NOMO-1 treated with dmso at 0.1 percent for 144 hours (cell line): ENCODE results near the gene RAB33A.

Experiments
- DNase-seq: peaks from one replicate; lab custom pipeline; 2025; ENCODE audit not compliant: unreplicated experiment; lab: John Stamatoyannopoulos, UW

Gene RAB33A

DNA sequence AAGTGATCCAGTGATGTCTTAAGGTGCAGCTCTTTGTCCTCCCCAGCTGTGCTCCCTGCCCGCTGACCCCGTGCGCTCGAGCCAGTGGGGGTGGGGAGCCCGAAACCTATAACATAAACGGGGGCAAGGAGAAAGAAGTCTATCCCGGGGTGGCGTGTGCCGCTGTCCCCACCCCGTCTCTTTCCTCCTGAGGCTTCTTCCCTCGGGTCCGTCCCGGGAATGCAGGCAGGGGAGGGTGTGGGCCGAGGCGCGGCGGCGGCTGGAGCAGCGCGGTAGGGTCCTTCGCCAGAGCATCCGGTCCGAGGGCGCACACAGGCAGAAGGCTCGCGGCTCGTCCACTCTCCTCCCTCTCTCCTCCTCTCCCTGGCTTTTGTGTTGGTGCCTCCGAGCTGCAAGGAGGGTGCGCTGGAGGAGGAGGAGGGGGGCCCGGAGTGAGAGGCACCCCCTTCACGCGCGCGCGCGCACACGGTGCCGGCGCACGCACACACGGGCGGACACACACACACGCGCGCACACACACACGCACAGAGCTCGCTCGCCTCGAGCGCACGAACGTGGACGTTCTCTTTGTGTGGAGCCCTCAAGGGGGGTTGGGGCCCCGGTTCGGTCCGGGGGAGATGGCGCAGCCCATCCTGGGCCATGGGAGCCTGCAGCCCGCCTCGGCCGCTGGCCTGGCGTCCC is at the start of gene RAB33A:
Gene RAB33A (plus strand): TSS at position 517 of the 681 bp plus-strand sequence. CDS start 101 bp downstream, at position 618.
- no peak for DNase-seq

DNA sequence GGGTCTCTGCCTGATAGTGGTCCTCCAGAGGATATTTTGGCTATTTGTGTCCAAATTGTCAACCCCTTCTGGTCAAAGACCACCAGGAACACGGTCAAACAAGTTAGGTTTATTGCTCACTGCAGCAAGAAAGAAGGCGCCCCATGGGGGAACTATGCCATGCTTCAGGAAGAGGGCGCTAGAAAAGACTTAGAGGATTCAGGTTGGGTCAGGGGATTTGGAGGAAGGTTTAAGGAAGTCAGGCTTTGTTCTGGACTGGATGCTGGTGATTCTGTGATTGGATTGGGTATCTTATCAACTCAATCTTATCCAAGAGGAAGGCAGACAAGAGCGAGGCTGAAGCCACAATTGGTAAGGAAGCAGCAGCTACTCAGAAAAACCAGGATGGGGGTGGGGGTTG is 47.2 kb upstream of the RAB33A start:
- no peak for DNase-seq

DNA sequence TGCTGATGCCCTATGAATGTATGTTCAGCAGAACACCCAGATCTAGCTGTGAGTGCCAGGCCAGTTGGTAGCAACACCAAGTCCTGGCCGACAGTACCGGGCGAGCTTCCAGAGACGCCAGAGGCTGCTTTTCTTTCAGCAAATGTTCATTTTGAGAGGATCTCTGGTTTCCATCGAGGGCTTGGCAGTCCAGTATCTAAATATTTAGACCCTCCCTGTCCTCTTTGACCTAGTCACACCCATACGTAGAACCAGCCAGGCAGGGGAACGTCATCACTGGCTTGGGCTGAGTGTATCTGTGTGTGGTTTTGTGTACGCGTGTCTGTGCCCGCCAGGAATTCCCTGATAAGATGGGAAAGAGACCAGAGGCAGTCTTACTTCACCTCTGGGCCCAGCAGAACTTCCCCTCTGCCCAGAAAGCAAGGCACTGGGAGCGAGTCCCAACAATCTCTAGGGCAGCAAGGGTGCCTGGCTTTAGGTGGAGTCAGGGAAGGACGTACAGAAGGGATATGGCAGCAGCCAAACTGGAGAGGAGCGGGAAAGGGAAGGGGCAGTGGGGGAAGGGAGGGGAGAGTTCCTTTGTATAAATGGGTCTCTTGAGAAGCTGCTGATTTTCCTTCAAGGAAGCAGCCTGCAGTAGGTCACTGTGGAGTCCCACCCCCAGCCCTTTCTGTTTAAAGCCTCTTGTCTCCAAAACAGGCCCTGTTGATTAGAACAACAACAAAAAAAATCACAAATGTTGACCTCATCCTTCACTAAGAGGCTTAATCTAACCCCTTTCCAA is 46.5 kb upstream of the RAB33A start:
- DNase-seq: no peak

DNA sequence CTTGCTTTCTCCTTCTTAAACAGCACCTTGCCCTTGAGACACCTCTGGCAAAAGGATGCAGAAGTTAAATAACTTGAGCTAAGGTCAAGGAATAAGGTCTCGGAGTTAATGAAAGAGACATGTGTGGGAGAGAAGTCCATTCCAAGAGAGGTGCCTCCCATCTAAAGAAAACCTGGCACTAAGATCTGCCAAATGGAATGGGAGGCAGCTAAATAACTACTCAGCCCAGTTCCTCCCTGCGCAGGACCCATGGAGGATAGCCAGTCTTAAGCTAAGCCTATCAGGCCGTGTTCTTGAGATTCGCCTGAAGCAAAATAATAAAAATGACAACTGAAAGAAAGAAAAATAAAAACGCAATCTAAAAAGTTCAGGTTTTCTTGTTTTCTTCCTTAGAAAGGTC is 40.8 kb upstream of the RAB33A start:
- DNase-seq: no peak

DNA sequence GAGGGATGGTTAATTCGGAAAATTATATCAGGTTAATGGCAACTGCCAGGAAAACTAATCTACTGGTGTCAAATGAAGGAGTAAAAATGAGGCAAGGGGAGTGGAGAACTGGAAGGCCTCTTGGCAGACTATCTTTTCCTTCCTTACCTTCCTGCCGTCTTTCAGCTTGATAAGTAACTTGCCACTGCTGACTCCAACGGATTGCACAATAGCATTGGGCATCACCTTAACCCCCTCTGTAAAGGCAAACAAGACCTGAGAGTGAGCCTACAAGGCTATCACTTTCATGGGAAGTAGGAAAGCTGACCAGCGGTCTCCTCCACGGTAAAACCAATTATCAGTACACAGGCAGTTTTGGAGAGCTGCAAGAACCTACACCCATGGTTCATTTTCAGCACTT is 35.3 kb upstream of the RAB33A start:
- no peak for DNase-seq

DNA sequence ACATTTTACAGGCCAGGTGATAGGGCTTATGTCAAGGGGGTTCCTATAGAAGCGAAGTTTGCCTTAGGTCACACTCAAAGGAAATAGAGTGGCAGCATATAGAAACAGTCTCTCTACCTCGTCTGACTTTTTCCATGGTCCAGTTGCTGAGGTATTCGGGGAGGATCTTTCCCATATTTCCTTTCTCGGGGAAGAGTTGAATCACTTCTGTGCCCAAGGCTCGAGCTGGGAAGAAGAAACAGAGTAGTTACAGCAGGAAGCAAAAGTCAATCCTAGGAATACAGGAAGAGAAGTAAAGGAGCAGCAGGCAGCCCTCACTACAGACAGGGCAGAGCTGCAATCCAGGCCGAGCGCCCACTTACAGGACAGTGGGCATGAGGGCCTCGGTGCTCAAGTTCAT is 34.8 kb upstream of the RAB33A start:
- no peak for DNase-seq

DNA sequence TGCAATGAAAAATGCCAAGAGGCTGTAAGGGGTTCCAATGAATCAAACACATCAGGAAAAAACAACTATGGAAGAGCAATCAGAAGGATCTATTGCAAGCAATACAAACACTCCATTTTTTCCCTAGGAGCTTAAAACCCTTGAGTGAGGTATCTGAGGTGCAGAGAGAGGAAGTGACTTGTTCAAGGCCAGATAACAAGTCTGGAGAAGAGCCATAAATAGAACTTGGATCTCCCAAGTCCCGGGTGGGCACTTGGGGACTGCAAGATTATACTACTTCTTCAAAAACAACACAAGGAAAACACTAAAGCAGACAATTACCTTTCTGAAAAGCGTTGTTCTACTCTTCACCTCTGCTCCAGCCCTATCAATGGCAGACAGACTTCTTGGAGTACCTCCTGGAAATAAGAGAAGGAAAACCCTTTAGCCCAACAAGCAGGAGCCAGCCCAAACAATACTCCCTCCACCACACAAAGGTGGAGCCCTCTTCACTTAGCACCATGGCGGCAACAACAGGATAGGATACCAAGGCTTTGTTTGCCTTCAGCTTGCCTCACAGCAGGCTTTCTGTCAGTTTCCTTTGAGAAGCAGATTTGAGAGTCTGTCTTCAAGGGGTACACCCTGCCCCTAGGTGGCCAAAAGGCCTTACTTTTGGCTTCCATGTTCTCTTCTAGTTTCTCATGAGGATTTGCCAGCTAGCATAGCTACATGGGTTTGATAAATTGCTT is 32.1 kb upstream of the RAB33A start:
- DNase-seq: no peak

DNA sequence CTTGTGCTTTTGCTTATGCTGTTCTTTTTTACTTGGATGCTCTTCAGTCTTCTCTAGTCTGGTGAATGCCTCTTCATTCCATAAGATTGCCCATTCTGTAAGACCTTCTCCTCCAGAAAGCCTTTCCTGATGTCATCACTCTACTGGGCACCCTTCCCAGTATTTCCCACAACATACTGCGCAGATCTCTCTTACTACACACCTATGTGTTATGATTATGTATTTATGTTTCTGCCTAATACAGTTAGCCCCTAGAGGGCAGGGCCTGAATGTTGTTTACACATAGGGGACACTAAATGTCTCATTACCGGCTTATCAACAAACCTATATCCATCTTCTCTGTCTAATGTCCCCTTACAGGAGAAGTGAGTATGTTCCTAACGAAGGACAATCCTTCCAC is 27.3 kb upstream of the RAB33A start:
- no peak for DNase-seq

DNA sequence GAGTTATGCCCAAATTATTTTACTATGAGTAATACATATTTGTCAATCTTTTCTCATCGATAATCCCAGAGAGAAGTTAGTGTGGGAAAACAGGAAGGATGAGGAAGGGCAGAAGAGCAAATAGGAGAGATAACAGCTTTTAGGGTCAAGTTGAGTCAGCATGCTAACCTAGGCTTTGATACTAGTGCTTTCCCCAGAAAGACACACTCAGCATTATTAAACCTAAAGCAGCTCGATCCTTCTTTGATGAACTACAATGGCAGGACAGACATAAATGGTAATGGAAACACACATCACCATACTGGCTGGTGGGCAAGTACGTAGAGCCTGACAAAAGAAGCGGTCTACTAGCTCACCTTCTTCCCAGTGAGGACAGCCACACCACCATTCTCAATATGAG is 26.6 kb upstream of the RAB33A start:
- no peak for DNase-seq

DNA sequence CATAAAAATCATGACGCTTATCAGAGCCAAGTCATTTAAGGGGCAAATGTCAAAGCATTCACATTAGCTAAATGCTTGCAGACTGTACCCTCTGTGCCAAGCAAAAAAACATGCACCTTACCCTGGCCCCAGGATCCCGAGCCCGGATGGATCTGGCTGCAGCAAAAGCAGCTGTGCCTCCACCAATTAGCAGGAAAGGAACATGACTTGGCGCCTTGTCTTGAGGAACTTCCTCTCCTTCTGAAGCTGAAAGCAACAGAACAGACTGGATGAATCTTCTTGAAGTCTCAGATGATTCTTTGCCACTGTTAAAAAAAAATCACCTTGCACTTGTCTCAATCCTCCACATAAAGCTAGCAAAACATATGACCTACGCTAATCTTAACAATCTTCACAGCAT is 24.1 kb upstream of the RAB33A start:
- no peak for DNase-seq

DNA sequence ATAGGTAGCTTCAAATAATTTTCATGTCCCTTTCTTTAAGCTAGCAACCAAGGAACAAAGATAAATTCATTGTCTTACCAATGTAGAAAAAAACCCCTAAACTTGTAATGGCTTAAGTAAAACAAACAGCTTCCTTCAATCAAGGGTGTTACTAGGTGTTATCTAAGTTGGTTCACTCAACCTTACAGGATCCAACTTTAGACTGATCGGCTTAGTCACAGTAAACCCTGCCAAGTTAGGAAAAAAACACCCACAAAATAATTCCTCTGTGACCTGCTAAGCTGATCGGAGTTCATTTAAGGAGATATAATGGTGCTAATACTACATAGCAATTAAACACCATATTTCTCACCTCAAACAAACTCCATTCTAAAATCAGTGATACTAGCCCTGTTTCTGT is 16.2 kb upstream of the RAB33A start:
- DNase-seq: no peak

DNA sequence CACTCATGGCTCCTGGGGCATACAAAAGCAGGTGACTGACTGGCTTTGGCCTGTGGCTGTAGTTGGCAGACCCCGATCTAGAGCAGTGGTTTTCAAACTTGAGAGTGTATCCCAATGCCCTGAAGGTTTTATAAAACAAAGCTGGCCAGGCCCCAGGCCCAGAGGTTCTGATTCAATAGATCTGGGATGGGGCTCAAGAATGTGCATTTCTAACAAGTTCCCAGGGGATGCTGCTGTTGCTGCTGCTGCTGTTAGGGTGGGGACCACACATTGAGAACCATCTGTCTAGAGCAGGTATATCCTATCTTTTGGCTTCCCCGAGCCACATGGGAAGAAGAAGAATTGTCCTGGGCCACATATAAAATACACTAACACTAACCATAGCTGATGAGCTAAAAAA is 13.5 kb upstream of the RAB33A start:
- DNase-seq: no peak

DNA sequence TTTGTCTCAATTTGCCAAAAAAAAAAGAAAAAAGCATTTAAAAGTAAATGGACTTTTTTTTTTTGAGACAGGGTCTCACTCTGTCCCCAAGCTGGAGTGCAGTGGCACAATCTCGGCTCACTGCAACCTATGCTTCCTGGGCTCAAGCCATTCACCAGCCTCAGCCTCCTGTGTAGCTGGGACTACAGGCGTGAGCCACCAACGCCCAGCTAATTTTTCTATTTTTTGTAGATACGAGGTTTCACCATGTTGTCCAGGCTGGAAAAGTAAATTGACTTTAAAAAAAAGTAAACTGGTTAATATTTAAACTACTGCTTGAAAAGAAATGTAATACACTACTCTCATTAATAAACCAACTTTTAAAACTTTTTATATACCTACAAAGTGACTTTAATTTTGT is 12.0 kb upstream of the RAB33A start:
- no peak for DNase-seq

DNA sequence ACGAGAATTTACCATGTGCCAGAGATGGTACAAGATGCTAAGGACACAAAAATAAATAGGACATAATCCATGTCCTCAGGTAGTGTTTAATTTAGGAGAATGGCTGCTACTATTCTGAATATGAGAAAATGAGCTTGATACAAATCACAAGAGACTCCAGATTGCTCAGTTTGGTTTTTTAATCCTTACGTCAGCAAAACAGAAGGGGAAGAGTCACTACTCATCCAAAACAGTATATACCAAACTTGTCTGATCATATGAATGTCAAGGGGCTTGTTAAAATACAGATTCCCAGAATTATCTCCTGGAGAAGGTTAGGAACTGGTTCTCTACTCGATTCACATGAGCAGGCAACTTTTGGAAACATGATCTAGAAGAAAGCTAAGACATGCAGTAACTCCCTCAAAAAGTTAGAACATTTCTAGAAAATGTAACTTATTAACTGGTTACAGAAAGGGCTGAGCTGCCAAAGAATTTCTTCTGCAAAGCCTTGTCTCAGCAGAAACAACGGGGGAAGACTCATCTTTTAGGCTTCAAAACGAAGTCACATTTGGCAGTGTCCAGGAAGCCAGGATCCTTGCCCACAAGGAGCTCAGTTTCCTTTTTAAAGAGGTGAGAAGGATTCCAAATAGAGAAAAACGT is 9.5 kb upstream of the RAB33A start:
- no peak for DNase-seq

DNA sequence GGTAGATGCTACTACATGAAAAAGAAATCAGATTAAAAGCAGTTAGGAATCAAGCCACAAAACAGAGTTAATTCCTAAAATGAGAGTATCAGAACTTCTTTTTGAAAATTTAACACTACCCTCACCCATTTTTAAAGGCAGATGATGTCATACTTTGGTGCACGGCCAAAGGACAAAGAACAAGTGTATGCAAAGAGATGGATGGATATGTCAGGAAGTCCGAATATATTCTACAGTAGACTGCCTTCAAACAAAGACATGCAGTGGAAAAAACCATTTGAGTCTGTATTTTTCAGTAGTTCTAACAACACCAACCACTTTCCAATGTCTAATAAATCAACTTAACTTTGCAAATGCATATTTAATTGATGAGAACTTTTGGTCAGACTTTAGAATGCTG is 8.4 kb upstream of the RAB33A start:
- no peak for DNase-seq

DNA sequence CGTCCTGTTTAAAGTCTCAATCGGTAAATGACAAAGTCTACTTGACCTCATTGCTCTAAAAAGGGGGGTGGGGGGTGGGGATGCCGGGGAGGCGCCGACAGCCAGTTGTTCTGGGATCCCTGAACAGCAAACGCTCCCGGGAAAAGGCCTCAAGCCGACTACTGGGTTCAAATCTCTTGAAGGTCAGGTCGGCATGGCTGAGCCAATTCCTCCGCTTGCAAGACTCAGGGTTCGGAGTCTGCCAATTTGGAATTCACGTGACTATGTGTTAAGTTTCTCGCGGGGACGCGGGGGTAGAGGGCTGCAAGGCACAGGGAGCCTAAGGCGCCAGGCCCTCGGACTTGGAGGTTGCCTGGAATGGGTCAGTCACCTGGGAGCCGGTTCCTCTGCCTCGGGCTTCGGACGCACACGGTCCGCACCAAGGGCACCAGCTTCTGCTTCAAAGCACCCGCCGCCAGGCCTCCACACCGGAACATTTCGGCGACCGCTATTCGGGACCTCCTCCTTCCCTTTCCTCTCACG is 6.5 kb upstream of the RAB33A start:
- DNase-seq: no peak

DNA sequence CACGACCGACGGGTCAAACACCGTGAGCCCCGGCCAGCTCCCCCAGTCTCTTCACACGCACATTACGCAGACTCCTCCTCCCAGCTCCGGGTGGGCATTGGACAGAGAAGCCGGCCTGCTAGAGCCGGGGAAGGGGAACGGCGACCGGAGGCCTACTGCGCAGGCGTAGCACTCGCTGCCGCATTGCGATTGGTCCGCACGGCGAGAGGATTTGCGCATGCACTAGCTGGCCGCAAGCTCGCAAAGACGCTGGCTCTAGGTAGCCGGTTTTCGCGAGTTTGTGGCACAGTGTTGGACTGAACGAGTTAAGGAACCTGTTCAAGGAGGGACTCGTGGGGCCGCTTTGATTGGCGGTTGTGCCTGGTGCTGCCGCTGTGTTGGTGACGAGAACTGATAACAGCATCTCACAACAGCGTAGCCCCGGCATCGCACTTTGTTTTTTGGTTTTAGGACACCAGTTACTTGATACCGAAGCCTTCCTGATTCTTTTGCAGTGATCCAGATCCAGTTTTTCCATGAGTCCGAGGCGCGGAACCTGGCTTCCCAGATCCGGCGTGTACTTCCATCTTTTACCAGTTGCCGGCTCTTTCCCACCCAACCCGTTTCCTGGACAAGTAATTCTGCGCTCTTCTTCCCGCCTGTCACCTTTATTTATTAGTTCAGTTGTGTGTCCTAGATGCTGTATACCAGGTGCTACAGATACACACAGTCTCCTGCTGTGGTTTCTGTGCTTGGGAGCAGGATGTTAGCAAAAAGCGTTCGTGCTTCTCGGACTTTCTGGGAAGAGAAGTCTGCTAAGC is 5.9 kb upstream of the RAB33A start, which contains the start of gene AIFM1:
Gene AIFM1 (minus strand): TSS at position 139 of the 800 bp plus-strand sequence. CDS start 185 bp downstream, outside the sequence.
- DNase-seq: peak; percentile 74

DNA sequence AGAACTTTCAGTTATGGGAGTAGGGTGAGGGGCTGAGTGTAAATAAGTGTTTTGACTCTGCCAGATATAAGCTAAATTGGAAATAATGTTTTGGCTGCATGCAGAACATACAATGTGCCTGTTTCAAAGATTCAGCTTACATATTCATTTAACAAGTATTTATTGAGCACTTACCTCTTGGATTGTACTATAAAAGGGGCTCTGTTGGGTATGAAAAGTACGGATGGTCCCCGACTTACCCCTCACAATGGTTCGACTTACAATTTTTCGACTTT is 5.3 kb upstream of the RAB33A start:
- DNase-seq: no peak

DNA sequence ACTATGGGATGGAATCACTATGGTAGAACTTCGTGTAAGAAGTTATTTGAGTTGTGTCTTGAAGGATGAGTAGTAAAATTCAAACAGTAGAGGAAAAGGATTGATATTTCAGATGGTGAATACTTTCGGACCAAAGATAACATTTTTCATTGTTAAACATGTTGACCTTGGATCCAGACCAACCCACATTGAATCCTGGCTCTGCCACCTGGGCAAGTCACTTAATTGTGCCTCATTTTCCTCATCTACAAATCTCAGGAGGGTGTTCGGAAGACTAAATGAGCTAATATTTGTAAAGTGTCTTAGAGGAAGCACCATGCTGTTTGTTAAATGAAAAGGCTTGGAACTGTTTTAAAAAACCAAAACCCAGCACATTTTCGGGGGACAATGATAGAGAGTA is 4.7 kb upstream of the RAB33A start:
- no peak for DNase-seq

DNA sequence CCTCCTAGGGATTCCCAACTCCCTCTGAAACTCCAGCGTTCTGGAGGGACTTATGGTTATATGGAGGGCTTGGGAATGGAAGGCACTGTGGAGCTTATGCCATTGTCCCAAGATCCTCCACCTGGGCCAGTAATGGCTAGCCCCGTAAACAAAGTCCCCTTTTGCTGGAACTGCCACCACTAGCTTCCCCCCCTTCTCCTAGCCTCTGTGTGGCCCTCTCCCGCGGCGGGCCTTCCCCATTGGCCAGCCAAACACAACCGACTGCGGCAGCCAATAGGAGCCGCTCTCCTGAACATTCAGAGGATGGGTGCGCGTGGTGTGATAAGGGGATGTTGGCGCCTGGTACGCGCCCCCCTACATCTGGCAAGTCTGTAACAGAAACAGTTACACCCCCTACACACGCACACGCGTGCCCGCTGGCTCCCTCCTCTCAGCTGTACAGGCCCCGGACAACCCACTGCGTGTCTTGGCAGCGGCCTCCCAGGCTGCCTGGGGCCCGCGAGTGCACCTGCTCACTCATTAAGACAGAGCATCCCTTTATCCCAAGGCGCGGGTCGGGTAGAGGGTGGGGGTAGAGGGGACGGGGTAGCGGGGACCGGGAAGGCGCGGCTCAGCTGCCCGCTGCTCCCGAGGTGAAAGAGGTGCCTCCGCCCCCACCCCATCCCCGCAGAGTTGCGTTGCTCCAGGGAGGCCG is 863 bp upstream of the RAB33A start:
- DNase-seq: peak; percentile 35
